ENCODE results near the gene ICAM2. TPM values are rescaled to one million over a fixed set of nuclear protein-coding genes. Genes with fewer than 3 reads are reported as not detected.

The ICAM2 gene
- total RNA-seq, 1 donor from 2014 or later: 70.5 TPM

DNA sequence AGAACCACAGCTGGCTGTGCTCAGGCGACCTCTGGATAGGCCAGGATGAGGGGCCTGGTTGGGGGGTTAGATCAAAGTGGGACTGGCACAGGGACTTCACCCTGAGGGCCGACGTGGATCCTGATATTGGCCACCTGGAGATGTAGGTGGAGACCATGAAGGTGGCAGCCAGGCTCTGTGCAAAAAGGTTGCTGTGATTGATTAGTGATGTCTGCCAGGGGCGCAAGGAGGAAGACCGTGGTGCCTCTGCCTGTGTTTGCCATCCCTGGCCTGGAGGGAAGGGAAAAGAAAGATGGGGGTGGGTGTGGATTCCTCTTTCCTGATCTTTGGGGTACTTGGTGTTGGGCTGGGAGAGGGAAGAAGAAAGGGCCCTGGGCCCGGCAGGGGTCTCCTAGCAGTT lies 47.2 kb downstream of the ICAM2 start:
- no peak overlapping the region for H3K27ac ChIP-seq
- no peaks in the 10 kb centered on the region for H3K36me3 ChIP-seq
- no peaks in the 10 kb centered on the region for H3K4me1 ChIP-seq
- no peaks in the 10 kb centered on the region for H3K9me3 ChIP-seq
- no peak overlapping the region for H3K4me3 ChIP-seq
- DNase-seq: no peak
- TF ChIP-seq, protein P1, sequence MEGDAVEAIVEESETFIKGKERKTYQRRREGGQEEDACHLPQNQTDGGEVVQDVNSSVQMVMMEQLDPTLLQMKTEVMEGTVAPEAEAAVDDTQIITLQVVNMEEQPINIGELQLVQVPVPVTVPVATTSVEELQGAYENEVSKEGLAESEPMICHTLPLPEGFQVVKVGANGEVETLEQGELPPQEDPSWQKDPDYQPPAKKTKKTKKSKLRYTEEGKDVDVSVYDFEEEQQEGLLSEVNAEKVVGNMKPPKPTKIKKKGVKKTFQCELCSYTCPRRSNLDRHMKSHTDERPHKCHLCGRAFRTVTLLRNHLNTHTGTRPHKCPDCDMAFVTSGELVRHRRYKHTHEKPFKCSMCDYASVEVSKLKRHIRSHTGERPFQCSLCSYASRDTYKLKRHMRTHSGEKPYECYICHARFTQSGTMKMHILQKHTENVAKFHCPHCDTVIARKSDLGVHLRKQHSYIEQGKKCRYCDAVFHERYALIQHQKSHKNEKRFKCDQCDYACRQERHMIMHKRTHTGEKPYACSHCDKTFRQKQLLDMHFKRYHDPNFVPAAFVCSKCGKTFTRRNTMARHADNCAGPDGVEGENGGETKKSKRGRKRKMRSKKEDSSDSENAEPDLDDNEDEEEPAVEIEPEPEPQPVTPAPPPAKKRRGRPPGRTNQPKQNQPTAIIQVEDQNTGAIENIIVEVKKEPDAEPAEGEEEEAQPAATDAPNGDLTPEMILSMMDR (IDR thresholded peaks at IDR 0.05): no peak
- intact Hi-C loops (cut with DNase I): no loop called here
- no peak for ATAC-seq
- H3K27me3 ChIP-seq: no peaks in the 10 kb centered on the region

DNA sequence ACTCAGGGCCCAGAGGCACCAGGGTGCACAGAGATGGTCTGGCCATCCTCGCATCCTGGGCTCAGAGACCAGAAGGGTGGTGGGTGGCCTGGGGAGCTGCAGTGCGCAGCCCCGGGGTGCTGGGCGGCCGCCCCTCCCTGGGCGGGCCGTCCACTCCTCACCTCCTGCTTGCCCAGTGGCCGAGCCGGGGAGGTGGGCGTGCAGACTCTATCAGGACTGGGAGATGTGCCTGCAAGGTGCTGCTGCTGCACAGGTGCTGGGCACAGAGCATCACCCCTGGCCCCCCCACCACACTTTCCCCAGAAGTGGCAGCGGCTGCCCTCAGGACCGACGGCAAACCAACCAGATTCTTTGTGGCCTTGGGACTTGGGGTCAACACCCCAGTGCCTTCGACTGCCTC lies 47.6 kb downstream of the ICAM2 start, which contains the start of gene SCN4A:
TSS of gene SCN4A (minus strand) at position 123 of the 400 bp plus-strand sequence. CDS start at position 46, 77 bp downstream.
- Histone ChIP-seq H3K27me3 (no peaks in the 10 kb centered on the region), H3K4me3 (no peak within 1 kb of the TSS), H3K9me3 (no peaks in the 10 kb centered on the region), H3K27ac (no peak within 1 kb of the TSS), H3K36me3 (no peaks in the 10 kb centered on the region), H3K4me1 (no peaks in the 10 kb centered on the region)
- no peak for ATAC-seq
- TF ChIP-seq, protein P1 (IDR thresholded peaks at IDR 0.05): no peak
- no peak for DNase-seq
- intact Hi-C loops (cut with DNase I): no loop called here

DNA sequence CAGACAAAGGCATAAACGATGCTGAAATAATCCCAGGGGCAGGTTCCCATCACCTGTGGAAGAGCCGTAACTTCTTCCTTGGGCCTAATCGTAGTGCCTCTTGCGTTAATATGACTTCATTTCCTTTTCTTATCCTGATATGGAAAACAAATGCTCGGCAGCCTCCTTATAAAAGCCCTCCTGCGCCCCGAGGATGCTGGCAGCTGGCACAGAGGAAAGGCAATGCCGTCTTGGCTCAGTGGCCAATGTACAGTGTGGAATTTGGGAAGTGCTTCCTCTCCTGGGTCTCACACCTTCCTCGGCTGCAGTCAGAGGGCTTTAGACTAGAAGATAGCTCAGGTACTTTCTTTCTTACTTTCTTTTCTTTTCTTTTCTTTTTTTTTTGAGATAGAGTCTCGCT lies 51.2 kb downstream of the ICAM2 start:
- Histone ChIP-seq H3K27ac (no peak overlapping the region), H3K36me3 (no peaks in the 10 kb centered on the region), H3K4me3 (no peak overlapping the region), H3K9me3 (no peaks in the 10 kb centered on the region), H3K4me1 (no peaks in the 10 kb centered on the region), H3K27me3 (no peaks in the 10 kb centered on the region)
- no peak for ATAC-seq
- DNase-seq: no peak
- TF ChIP-seq, protein P1 (IDR thresholded peaks at IDR 0.05): no peak
- intact Hi-C loops (cut with DNase I): no loop called here

DNA sequence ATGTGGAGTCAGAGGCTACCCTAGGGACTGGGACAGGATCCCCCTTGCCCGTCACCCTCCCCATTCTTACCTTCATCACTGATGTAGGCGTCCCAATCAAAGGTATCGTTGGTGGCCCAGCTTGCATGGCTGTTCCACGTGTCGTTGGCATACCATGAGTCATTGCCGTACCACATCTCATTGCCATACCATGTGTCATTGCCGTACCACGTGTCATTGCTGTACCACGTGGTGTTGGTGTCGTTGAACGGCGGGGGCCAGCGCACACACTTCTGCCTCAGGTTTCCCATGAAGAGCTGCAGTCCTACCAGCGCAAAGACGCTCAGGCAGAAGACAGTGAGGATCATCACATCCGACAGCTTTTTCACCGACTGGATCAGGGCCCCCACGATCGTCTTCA lies 52.5 kb downstream of the ICAM2 start:
- no peak for ATAC-seq
- TF ChIP-seq, protein P1 (IDR thresholded peaks at IDR 0.05): no peak
- no peaks in the 10 kb centered on the region for H3K4me1 ChIP-seq
- H3K9me3 ChIP-seq: no peaks in the 10 kb centered on the region
- no peak overlapping the region for H3K27ac ChIP-seq
- intact Hi-C loops (cut with DNase I): no loop called here
- H3K27me3 ChIP-seq: no peaks in the 10 kb centered on the region
- DNase-seq: no peak
- no peak overlapping the region for H3K4me3 ChIP-seq
- H3K36me3 ChIP-seq: no peaks in the 10 kb centered on the region

DNA sequence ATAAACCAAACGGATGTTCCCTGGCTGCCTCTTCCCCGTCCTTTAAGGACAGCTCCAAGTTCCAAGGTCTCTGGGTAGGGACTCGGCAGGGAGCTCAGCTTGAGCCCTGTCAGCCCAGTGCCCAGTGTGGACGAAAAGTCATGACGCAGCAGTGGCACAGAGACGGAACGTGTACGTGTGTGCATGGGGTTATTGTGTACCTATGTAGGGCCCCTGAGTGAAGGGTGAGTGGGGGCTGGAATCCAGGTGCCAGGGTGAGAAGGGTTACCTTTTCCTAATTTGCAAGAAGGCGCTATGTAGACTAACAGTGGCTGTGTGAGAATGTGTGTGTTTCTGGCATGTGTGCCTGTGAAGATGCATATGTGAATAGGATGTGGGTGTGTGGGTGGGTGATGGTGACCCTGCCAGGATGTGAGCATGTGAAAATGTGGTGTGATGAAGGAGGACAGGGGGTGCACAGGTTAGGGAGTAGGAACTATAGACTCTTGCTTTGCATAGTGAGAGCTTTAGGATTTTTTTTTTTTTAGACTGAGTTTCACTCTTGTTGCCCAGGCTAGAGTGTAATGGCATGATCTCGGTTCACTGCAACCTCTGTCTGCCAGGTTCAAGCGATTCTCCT lies 53.7 kb downstream of the ICAM2 start:
- Histone ChIP-seq H3K27me3 (no peaks in the 10 kb centered on the region), H3K9me3 (no peaks in the 10 kb centered on the region), H3K27ac (no peak overlapping the region), H3K4me1 (peaks cover 4% of the 10 kb centered on the region), H3K4me3 (no peak overlapping the region), H3K36me3 (no peaks in the 10 kb centered on the region)
- TF ChIP-seq, protein P1 (IDR thresholded peaks at IDR 0.05): no peak
- DNase-seq: no peak
- no peak for ATAC-seq
- intact Hi-C loops (cut with DNase I): no loop called here

DNA sequence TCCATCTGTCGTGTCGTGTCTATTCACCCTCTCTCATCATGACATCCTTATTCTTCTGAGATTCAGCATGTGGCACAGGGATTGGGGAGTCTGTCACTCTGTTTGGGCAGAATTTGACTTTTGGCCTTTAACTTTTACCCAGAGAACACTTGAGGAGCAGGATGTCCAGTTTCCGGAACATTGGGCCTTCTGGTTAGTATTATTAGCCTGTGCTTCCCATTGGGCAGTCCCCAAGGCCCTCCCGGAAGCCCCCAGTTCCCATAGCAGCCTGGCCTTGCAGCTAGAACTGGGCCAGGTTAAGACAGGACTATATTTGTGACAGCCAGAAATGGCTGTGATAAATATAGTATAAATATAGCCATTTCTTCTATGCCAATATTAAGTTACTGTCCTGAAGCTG lies 57.3 kb downstream of the ICAM2 start:
- intact Hi-C loops (cut with DNase I): no loop called here
- peak overlapping the region; percentile 48 for H3K27ac ChIP-seq
- no peak for ATAC-seq

More for the DNA sequence above, 57.3 kb downstream of the ICAM2 start:
- DNase-seq: no peak
- Histone ChIP-seq H3K4me1 (peaks cover 4% of the 10 kb centered on the region), H3K36me3 (no peaks in the 10 kb centered on the region), H3K9me3 (no peaks in the 10 kb centered on the region), H3K27me3 (no peaks in the 10 kb centered on the region), H3K4me3 (no peak overlapping the region)
- TF ChIP-seq, protein P1 (IDR thresholded peaks at IDR 0.05): no peak

Data from upper lobe of right lung (tissue), 1 donor.